Endothelial cell of umbilical vein (primary cell): ENCODE results near the gene CD300LD. TPM values are rescaled to one million over a fixed set of nuclear protein-coding genes. Genes with fewer than 3 reads are reported as not detected.

Source experiments
- BruUV-seq: library from RNA; stranded (reverse); fragments of 400-500 nt; replicated peaks from 2 replicates; lab custom pipeline; 2021; lab: Mats Ljungman, UMichigan
- CTCF ChIA-PET: fragments of 300-600, 350-600 bp; sonication (Branson Sonifier 250); formaldehyde crosslinking; loops from one replicate; lab custom pipeline; 2021; ENCODE audit warnings: antibody characterized with exemption, inconsistent platforms; lab: Charles Lee
- POLR2A ChIA-PET: fragments of 300-600, 350-600 bp; sonication (Branson Sonifier 250); formaldehyde crosslinking; loops from one replicate; lab custom pipeline; 2021; ENCODE audit warnings: antibody characterized with exemption, inconsistent platforms; lab: Charles Lee
- DNase-seq: peaks from one replicate; pipeline ENCODE4 v3.0.0-alpha.2; 2011; ENCODE audit warnings: low read depth, low spot score
- FAIRE-seq: peaks from 2 replicates; lab custom pipeline; 2011; peaks lifted over from hg19 to GRCh38; lab: Jason Lieb, UNC
- H2AFZ ChIP-seq: 2 replicates; pipeline ENCODE4 v1.6.0; 2012; ENCODE audit warnings: low read depth, low read length, control low read depth, inconsistent platforms
- H3K27ac ChIP-seq: 2 replicates; pipeline ENCODE4 v1.5.1; 2011; ENCODE audit warnings: low read depth, mild to moderate bottlenecking, control low read depth, low read length, moderate library complexity; ENCODE audit not compliant: insufficient read depth
- H3K27me3 ChIP-seq, 2 experiments: 2 replicates each; pipeline versions ENCODE4 v1.6.0 to v1.6.1; 2011; ENCODE audit warnings: low read length in 2 of 2, mixed read lengths in 1 of 2; ENCODE audit not compliant: control insufficient read depth in 2 of 2, insufficient read depth in 2 of 2
- H3K36me3 ChIP-seq, 2 experiments: 2 replicates in 1 of 2; 3 replicates in 1 of 2; pipeline ENCODE4 v1.5.1; 2011; ENCODE audit warnings: low read length in 2 of 2, mild to moderate bottlenecking in 1 of 2, moderate library complexity in 1 of 2; ENCODE audit not compliant: control insufficient read depth in 2 of 2, insufficient read depth in 2 of 2; ENCODE audit errors: extremely low read depth in 1 of 2
- H3K4me1 ChIP-seq: 3 replicates; pipeline ENCODE4 v1.5.1; 2011; ENCODE audit warnings: mild to moderate bottlenecking, low read length; ENCODE audit not compliant: control insufficient read depth, insufficient read depth; ENCODE audit errors: extremely low read depth
- H3K4me2 ChIP-seq: 2 replicates; pipeline ENCODE4 v1.6.1; 2011; ENCODE audit warnings: low read length, control low read depth, mixed read lengths; ENCODE audit not compliant: insufficient read depth
- H3K4me3 ChIP-seq, 3 experiments: fragments of 200-600 bp in 1 of 3; sonication (generic), shearing (Covaris generic) in 1 of 3; replicated peaks in 1 of 3; 2 replicates each; pipeline ENCODE4 v1.5.1; 2011 to 2016; ENCODE audit warnings: control low read depth in 3 of 3, low read length in 3 of 3, mild to moderate bottlenecking in 2 of 3, inconsistent platforms in 1 of 3, low read depth in 1 of 3, moderate library complexity in 1 of 3; ENCODE audit not compliant: insufficient read depth in 1 of 3
- H3K79me2 ChIP-seq: 2 replicates; pipeline ENCODE4 v1.6.0; 2012; ENCODE audit warnings: low read length, inconsistent platforms; ENCODE audit not compliant: control insufficient read depth, insufficient read depth
- H3K9ac ChIP-seq: replicated peaks from 2 replicates; pipeline ENCODE3; 2011; ENCODE audit warnings: low read length, control low read depth; ENCODE audit not compliant: insufficient read depth; ENCODE audit errors: extremely low read depth
- H3K9me1 ChIP-seq: replicated peaks from 3 replicates; pipeline ENCODE4 v1.6.0; 2011; ENCODE audit warnings: mild to moderate bottlenecking, low read length; ENCODE audit not compliant: control insufficient read depth, insufficient read depth; ENCODE audit errors: extremely low read depth
- H3K9me3 ChIP-seq: replicated peaks from 2 replicates; pipeline ENCODE4 v1.5.1; 2012; ENCODE audit warnings: low read length, inconsistent platforms; ENCODE audit not compliant: control insufficient read depth, insufficient read depth
- H4K20me1 ChIP-seq: replicated peaks from 2 replicates; pipeline ENCODE3; 2011; ENCODE audit warnings: mild to moderate bottlenecking, low read length; ENCODE audit not compliant: control insufficient read depth, insufficient read depth; ENCODE audit errors: extremely low read depth
- EZH2 ChIP-seq: IDR thresholded peaks from 2 replicates; pipeline ENCODE4 v1.6.1; 2012; ENCODE audit warnings: borderline replicate concordance, low read depth, mild to moderate bottlenecking, moderate library complexity, low read length, inconsistent platforms; ENCODE audit not compliant: severe bottlenecking
- FOS ChIP-seq: IDR thresholded peaks from 2 replicates; pipeline ENCODE4 v1.6.1; 2011; ENCODE audit warnings: mild to moderate bottlenecking, low read length, moderate library complexity, borderline replicate concordance; ENCODE audit not compliant: insufficient read depth
- GATA2 ChIP-seq: IDR thresholded peaks from 2 replicates; pipeline ENCODE4 v1.7.0; 2011; ENCODE audit warnings: low read depth, mild to moderate bottlenecking, moderate library complexity, mixed read lengths, low read length; ENCODE audit not compliant: insufficient read length, insufficient read depth
- JUN ChIP-seq: IDR thresholded peaks from 2 replicates; pipeline ENCODE4 v1.6.1; 2011; ENCODE audit warnings: borderline replicate concordance, low read depth; ENCODE audit not compliant: insufficient read length, insufficient read depth
- MAX ChIP-seq: IDR thresholded peaks from 2 replicates; pipeline ENCODE4 v1.6.1; 2011; ENCODE audit not compliant: insufficient read depth, insufficient read length
- MYC ChIP-seq: IDR thresholded peaks from one replicate; pipeline ENCODE4 v1.6.1; 2011; ENCODE audit warnings: mild to moderate bottlenecking, low read depth, low read length
- POLR2A ChIP-seq: IDR thresholded peaks from 2 replicates; pipeline ENCODE4 v1.6.1; 2012; ENCODE audit warnings: low read depth, mild to moderate bottlenecking, control low read depth, low read length
- POLR2AphosphoS5 ChIP-seq: IDR thresholded peaks from 2 replicates; pipeline ENCODE4 v1.6.1; 2012; ENCODE audit warnings: low read depth, mild to moderate bottlenecking, control low read depth, low read length, moderate library complexity; ENCODE audit not compliant: insufficient read depth
- dilution Hi-C: fragments of 300-500 bp; cut with MboI; formaldehyde crosslinking; loops from one replicate; pipeline ENCODE4 v1.15.0; 2019; ENCODE audit warnings: low sequenced_read_pairs; ENCODE audit not compliant: extremely low pct_ligation_motif_present
- intact Hi-C: fragments of 100-400 bp; cut with micrococcal nuclease; formaldehyde crosslinking; loops from one replicate; pipeline ENCODE4 v1.10.0; 2022
- polyA plus RNA-seq, 4 experiments: library from polyadenylated mRNA; depleted of rRNA in 3 of 4; stranded (reverse) in 3 of 4; unstranded in 1 of 4; fragments of >200 nt; gene quantifications; 2 replicates each; pipeline versions ENCODE4 v1.2.1 to v1.2.3, GENCODE V29; 2011 to 2012; ENCODE audit warnings: missing spikeins in 1 of 4
- total RNA-seq: library from RNA; stranded (reverse); gene quantifications from 2 replicates; pipeline ENCODE4 v1.2.3, GENCODE V29; 2021
- TF ChIP-seq, protein P1 (sequence below), 2 donors: IDR thresholded peaks; 1 replicate in 1 of 2; 2 replicates in 1 of 2; pipeline ENCODE4 v1.5.1; 2011; ENCODE audit warnings: low read length in 2 of 2, mild to moderate bottlenecking in 2 of 2, moderate library complexity in 2 of 2, control low read depth in 1 of 2, inconsistent platforms in 1 of 2, low read depth in 1 of 2; ENCODE audit not compliant: insufficient read depth in 1 of 2; ENCODE audit errors: extremely low read depth in 1 of 2

CD300LD gene
- total and polyA plus RNA-seq, 2 donors (not counting 3 experiments of a cell fraction or from before 2014, with no cell fraction given), result not detected

DNA sequence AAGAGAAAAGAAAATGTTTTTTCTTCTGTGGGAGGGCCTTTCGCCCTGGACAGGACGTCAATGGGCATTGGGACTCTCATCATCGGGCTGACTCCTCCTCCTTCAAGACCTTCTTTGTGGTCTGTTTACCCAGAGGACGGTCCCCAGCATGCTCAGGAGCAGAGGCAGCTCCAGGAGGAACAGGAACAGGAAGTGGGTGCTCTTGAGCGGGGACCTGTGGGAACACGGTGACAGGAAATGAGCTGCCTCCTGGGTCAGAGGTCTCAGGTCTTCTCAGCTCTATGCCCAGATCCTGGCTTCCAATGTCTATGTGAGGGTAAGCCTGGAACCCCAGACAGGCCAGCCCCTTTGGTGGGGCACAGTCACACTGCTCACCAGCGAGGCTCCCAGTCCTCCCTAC lies 12.2 kb downstream of the CD300LD start:
- H3K36me3 ChIP-seq, result no peaks in the 10 kb centered on the region
- H4K20me1 ChIP-seq, result no peaks in the 10 kb centered on the region
- H3K9ac ChIP-seq, result no peak overlapping the region
- no peaks in the 10 kb centered on the region for H3K27me3 ChIP-seq
- no peak for DNase-seq
- H3K4me1 ChIP-seq, result no peaks in the 10 kb centered on the region
- H2AFZ ChIP-seq, result no peak overlapping the region
- no TSS peak for BruUV-seq
- H3K4me3 ChIP-seq, result no peak overlapping the region
- no peaks in the 10 kb centered on the region for H3K79me2 ChIP-seq
- TF ChIP-seq POLR2A (no peak), GATA2 (no peak), EZH2 (no peak), MYC (no peak), FOS (no peak), POLR2AphosphoS5 (no peak), MAX (no peak), JUN (no peak)
- TF ChIP-seq, protein P1, sequence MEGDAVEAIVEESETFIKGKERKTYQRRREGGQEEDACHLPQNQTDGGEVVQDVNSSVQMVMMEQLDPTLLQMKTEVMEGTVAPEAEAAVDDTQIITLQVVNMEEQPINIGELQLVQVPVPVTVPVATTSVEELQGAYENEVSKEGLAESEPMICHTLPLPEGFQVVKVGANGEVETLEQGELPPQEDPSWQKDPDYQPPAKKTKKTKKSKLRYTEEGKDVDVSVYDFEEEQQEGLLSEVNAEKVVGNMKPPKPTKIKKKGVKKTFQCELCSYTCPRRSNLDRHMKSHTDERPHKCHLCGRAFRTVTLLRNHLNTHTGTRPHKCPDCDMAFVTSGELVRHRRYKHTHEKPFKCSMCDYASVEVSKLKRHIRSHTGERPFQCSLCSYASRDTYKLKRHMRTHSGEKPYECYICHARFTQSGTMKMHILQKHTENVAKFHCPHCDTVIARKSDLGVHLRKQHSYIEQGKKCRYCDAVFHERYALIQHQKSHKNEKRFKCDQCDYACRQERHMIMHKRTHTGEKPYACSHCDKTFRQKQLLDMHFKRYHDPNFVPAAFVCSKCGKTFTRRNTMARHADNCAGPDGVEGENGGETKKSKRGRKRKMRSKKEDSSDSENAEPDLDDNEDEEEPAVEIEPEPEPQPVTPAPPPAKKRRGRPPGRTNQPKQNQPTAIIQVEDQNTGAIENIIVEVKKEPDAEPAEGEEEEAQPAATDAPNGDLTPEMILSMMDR (IDR thresholded peaks at IDR 0.05; ENCODE audit: extremely low read depth in 1 of 2, insufficient read depth in 1 of 2, low read depth in 1 of 2, low read length in 2 of 2), result no peak
- H3K9me3 ChIP-seq, result peaks cover 2% of the 10 kb centered on the region
- ChIA-PET POLR2A (no interaction called here), CTCF (no interaction called here)
- H3K4me2 ChIP-seq, result no peak overlapping the region
- dilution Hi-C loops (no loop called here), intact Hi-C loops (no loop called here)
- no peaks in the 10 kb centered on the region for H3K9me1 ChIP-seq
- no peak overlapping the region for H3K27ac ChIP-seq
- no peak for FAIRE-seq
